ENCODE results near the gene OR4X2. TPM values are rescaled to one million over a fixed set of nuclear protein-coding genes. Genes with fewer than 3 reads are reported as not detected.

Gene OR4X2
- total RNA-seq, 1 experiment from 2014 or later, result not detected

GRCh38 chr11:48261600-48261999 is 16.7 kb downstream of the OR4X2 start:
- ChIA-PET CTCF (no interaction called here), RAD21 (ENCODE audit: low non-redundant PET in 1 of 2, low total read pairs in 2 of 2, uncharacterized antibody in 2 of 2, unreplicated experiment in 2 of 2) (no interaction called here), POLR2A (no interaction called here)
- Histone ChIP-seq H3K36me3 (ENCODE audit: control insufficient read depth in 1 of 2, insufficient read depth in 2 of 2, low read length in 2 of 2) (no peaks in the 10 kb centered on the region), H3K27me3 (ENCODE audit: insufficient read depth, low read length) (no peaks in the 10 kb centered on the region), H3K4me1 (ENCODE audit: control insufficient read depth in 1 of 2, insufficient read depth in 2 of 2, low read length in 2 of 2) (no peaks in the 10 kb centered on the region), H3K9me2 (ENCODE audit: insufficient read depth) (no peaks in the 10 kb centered on the region), H3K9me3 (ENCODE audit: control insufficient read depth in 1 of 2, insufficient read depth in 1 of 2, low read depth in 1 of 2, low read length in 2 of 2) (no peaks in the 10 kb centered on the region), H3K79me2 (ENCODE audit: insufficient read depth, low read length) (no peaks in the 10 kb centered on the region), H3K4me3 (replicated peaks in 1 of 2; ENCODE audit: low read depth in 1 of 2, low read length in 2 of 2) (no peak overlapping the region), H2AFZ (ENCODE audit: low read depth, low read length, poor library complexity, severe bottlenecking) (no peak overlapping the region), H4K20me1 (ENCODE audit: insufficient read depth) (no peaks in the 10 kb centered on the region), H3K9ac (ENCODE audit: low read length) (no peak overlapping the region), H3K27ac (ENCODE audit: low read depth, low read length) (no peak overlapping the region), H3K4me2 (ENCODE audit: low read length) (no peak overlapping the region)
- no peak for ATAC-seq
- no peak for DNase-seq (ENCODE audit: low read depth, low spot score)
- TF ChIP-seq ZNF274 (IDR thresholded peaks at IDR 0.05; ENCODE audit: low read depth, low read length) (no peak), POLR2AphosphoS5 (IDR thresholded peaks at IDR 0.05; ENCODE audit: low read depth, low read length) (no peak), TCF7L2 (IDR thresholded peaks at IDR 0.05; ENCODE audit: borderline replicate concordance, extremely low read depth, insufficient read depth, insufficient read length) (no peak), JUND (IDR thresholded peaks at IDR 0.05) (no peak)
- TF ChIP-seq, protein P1, sequence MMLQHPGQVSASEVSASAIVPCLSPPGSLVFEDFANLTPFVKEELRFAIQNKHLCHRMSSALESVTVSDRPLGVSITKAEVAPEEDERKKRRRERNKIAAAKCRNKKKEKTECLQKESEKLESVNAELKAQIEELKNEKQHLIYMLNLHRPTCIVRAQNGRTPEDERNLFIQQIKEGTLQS (IDR thresholded peaks at IDR 0.05), result no peak
- intact Hi-C loops (cut with micrococcal nuclease), result no loop called here
- BruUV-seq (replicated peaks), result no TSS peak

DNA sequence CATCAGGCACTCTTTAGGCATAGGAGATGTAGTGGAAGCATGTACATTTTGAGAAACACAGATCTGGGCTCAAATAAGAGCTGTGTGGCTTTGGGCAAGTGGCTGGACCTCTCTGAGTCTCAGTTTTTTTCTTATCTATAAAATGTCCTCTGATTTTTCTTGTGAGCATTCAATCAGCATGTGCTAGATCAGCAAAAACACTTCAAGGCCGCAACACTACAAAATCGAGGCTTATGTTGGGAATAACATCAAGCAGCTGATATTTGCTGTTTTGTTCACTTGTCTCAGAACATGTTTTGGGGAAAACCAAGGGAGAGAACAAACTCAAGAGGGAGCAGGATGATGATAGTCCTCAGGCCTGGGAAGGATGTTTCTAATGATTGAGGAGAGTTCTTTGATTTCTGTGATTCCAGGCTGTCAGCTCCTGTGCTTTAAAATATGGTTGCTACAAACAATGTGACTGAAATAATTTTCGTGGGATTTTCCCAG is 18.6 kb downstream of the OR4X2 start, which contains the start of gene OR4X1:
TSS of gene OR4X1 (plus strand) at position 439 of the 489 bp plus-strand sequence. CDS start at position 439, 0 bp downstream.
- Histone ChIP-seq H3K9me2 (ENCODE audit: insufficient read depth) (no peaks in the 10 kb centered on the region), H2AFZ (ENCODE audit: low read depth, low read length, poor library complexity, severe bottlenecking) (no peak within 1 kb of the TSS), H3K9me3 (ENCODE audit: control insufficient read depth in 1 of 2, insufficient read depth in 1 of 2, low read depth in 1 of 2, low read length in 2 of 2) (no peaks in the 10 kb centered on the region), H3K79me2 (ENCODE audit: insufficient read depth, low read length) (no peaks in the 10 kb centered on the region), H3K4me3 (replicated peaks in 1 of 2; ENCODE audit: low read depth in 1 of 2, low read length in 2 of 2) (no peak within 1 kb of the TSS), H3K4me2 (ENCODE audit: low read length) (no peak within 1 kb of the TSS), H3K27ac (ENCODE audit: low read depth, low read length) (no peak within 1 kb of the TSS), H4K20me1 (ENCODE audit: insufficient read depth) (no peaks in the 10 kb centered on the region), H3K4me1 (ENCODE audit: control insufficient read depth in 1 of 2, insufficient read depth in 2 of 2, low read length in 2 of 2) (no peaks in the 10 kb centered on the region), H3K9ac (ENCODE audit: low read length) (no peak within 1 kb of the TSS), H3K27me3 (ENCODE audit: insufficient read depth, low read length) (no peaks in the 10 kb centered on the region), H3K36me3 (ENCODE audit: control insufficient read depth in 1 of 2, insufficient read depth in 2 of 2, low read length in 2 of 2) (no peaks in the 10 kb centered on the region)
- ChIA-PET RAD21 (ENCODE audit: low non-redundant PET in 1 of 2, low total read pairs in 2 of 2, uncharacterized antibody in 2 of 2, unreplicated experiment in 2 of 2) (no interaction called here), POLR2A (no interaction called here), CTCF (no interaction called here)
- intact Hi-C loops (cut with micrococcal nuclease), result no loop called here
- BruUV-seq (replicated peaks), result no TSS peak
- no peak for DNase-seq (ENCODE audit: low read depth, low spot score)
- no peak for ATAC-seq
- TF ChIP-seq TCF7L2 (IDR thresholded peaks at IDR 0.05; ENCODE audit: borderline replicate concordance, extremely low read depth, insufficient read depth, insufficient read length) (no peak), POLR2A (IDR thresholded peaks at IDR 0.05; ENCODE audit: borderline replicate concordance, extremely low read depth, insufficient read depth, insufficient read length) (no peak), CEBPB (IDR thresholded peaks at IDR 0.05; ENCODE audit: low read depth) (no peak), JUND (IDR thresholded peaks at IDR 0.05) (no peak), EZH2 (IDR thresholded peaks at IDR 0.05) (no peak), ZFX (IDR thresholded peaks at IDR 0.05) (no peak), SIN3A (IDR thresholded peaks at IDR 0.05; ENCODE audit: low read depth) (no peak)
- TF ChIP-seq, protein P2, sequence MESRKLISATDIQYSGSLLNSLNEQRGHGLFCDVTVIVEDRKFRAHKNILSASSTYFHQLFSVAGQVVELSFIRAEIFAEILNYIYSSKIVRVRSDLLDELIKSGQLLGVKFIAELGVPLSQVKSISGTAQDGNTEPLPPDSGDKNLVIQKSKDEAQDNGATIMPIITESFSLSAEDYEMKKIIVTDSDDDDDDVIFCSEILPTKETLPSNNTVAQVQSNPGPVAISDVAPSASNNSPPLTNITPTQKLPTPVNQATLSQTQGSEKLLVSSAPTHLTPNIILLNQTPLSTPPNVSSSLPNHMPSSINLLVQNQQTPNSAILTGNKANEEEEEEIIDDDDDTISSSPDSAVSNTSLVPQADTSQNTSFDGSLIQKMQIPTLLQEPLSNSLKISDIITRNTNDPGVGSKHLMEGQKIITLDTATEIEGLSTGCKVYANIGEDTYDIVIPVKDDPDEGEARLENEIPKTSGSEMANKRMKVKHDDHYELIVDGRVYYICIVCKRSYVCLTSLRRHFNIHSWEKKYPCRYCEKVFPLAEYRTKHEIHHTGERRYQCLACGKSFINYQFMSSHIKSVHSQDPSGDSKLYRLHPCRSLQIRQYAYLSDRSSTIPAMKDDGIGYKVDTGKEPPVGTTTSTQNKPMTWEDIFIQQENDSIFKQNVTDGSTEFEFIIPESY (IDR thresholded peaks at IDR 0.05; ENCODE audit: extremely low read depth, insufficient replicate concordance, low read length), result no peak
- TF ChIP-seq, protein P1 (IDR thresholded peaks at IDR 0.05), result no peak
- TF ChIP-seq, protein P3, sequence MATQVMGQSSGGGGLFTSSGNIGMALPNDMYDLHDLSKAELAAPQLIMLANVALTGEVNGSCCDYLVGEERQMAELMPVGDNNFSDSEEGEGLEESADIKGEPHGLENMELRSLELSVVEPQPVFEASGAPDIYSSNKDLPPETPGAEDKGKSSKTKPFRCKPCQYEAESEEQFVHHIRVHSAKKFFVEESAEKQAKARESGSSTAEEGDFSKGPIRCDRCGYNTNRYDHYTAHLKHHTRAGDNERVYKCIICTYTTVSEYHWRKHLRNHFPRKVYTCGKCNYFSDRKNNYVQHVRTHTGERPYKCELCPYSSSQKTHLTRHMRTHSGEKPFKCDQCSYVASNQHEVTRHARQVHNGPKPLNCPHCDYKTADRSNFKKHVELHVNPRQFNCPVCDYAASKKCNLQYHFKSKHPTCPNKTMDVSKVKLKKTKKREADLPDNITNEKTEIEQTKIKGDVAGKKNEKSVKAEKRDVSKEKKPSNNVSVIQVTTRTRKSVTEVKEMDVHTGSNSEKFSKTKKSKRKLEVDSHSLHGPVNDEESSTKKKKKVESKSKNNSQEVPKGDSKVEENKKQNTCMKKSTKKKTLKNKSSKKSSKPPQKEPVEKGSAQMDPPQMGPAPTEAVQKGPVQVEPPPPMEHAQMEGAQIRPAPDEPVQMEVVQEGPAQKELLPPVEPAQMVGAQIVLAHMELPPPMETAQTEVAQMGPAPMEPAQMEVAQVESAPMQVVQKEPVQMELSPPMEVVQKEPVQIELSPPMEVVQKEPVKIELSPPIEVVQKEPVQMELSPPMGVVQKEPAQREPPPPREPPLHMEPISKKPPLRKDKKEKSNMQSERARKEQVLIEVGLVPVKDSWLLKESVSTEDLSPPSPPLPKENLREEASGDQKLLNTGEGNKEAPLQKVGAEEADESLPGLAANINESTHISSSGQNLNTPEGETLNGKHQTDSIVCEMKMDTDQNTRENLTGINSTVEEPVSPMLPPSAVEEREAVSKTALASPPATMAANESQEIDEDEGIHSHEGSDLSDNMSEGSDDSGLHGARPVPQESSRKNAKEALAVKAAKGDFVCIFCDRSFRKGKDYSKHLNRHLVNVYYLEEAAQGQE (IDR thresholded peaks at IDR 0.05; ENCODE audit: low read depth), result no peak

Data from HCT116 (cell line).